ENCODE results near the gene PCA3. TPM values are rescaled to one million over a fixed set of nuclear protein-coding genes. Genes with fewer than 3 reads are reported as not detected.

Gene PCA3
- total and polyA plus RNA-seq, 10 of the 15 experiments (the other 5 are each of a cell fraction or from before 2014, with no cell fraction given) = 0.05 TPM; not detected in 9

- FAIRE-seq = no peak
- Histone ChIP-seq H3K27ac (ENCODE audit: control insufficient read depth, insufficient read depth) (no peak overlapping the region), H2AFZ (ENCODE audit: control insufficient read depth, low read depth, low read length) (no peak overlapping the region; the same call in 1 of the 2 replicates), H3K4me2 (ENCODE audit: control insufficient read depth, insufficient read depth) (no peak overlapping the region), H3K9ac (ENCODE audit: control insufficient read depth, insufficient read depth, low read length) (no peak overlapping the region), H3K36me3 (ENCODE audit: control insufficient read depth in 2 of 2, insufficient read depth in 2 of 2, low read length in 1 of 2) (no peaks in the 10 kb centered on the region), H3K4me1 (ENCODE audit: control insufficient read depth, insufficient read depth, low read length) (no peaks in the 10 kb centered on the region), H3K4me3 (no peak overlapping the region), H3K9me3 (replicated peaks; ENCODE audit: control insufficient read depth, insufficient read depth, low read length) (no peaks in the 10 kb centered on the region), H3K79me2 (ENCODE audit: control insufficient read depth, insufficient read depth, low read length) (no peaks in the 10 kb centered on the region), H3K27me3 (replicated peaks in 1 of 2; ENCODE audit: control insufficient read depth in 2 of 2, insufficient read depth in 2 of 2, low read length in 1 of 2) (no peaks in the 10 kb centered on the region; a peak in 2 of 4 replicates), H4K20me1 (ENCODE audit: control insufficient read depth, insufficient read depth) (no peaks in the 10 kb centered on the region)
- intact Hi-C loops (cut with micrococcal nuclease; ENCODE audit: unreplicated experiment) (no loop called here), in situ Hi-C loops (cut with MboI) (no loop called here)
- RAD21 ChIA-PET (ENCODE audit: unreplicated experiment) = no interaction called here
- WGBS (ENCODE audit: insufficient coverage, insufficient replicate concordance, low lambda C conversion rate, missing lambda C conversion rate) = 0% methylated on average over 3 of the region's 3 CpGs
- BruUV-seq (replicated peaks) = no TSS peak
- no peak for DNase-seq (ENCODE audit: low read depth, low spot score)
- ATAC-seq = no peak
- SMC1A ChIA-PET (ENCODE audit: uncharacterized antibody, unreplicated experiment) = no interaction called here
- TF ChIP-seq IKZF1 (conservative IDR thresholded peaks at IDR 0.05) = no peak
- TF ChIP-seq HCFC1 (IDR thresholded peaks at IDR 0.05; ENCODE audit: low read length) = no peak
- no peak for TF ChIP-seq SRF (IDR thresholded peaks at IDR 0.05; ENCODE audit: low read depth in 2 of 2, low read length in 2 of 2)
- TF ChIP-seq, protein P1, sequence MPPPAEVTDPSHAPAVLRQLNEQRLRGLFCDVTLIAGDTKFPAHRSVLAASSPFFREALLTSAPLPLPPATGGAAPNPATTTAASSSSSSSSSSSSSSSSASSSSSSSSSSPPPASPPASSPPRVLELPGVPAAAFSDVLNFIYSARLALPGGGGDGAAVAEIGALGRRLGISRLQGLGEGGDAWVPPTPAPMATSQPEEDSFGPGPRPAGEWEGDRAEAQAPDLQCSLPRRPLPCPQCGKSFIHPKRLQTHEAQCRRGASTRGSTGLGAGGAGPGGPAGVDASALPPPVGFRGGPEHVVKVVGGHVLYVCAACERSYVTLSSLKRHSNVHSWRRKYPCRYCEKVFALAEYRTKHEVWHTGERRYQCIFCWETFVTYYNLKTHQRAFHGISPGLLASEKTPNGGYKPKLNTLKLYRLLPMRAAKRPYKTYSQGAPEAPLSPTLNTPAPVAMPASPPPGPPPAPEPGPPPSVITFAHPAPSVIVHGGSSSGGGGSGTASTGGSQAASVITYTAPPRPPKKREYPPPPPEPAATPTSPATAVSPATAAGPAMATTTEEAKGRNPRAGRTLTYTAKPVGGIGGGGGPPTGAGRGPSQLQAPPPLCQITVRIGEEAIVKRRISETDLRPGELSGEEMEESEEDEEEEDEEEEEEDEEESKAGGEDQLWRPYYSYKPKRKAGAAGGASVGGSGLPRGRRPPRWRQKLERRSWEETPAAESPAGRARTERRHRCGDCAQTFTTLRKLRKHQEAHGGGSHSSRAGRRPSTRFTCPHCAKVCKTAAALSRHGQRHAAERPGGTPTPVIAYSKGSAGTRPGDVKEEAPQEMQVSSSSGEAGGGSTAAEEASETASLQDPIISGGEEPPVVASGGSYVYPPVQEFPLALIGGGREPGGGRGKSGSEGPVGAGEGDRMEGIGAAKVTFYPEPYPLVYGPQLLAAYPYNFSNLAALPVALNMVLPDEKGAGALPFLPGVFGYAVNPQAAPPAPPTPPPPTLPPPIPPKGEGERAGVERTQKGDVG (CRISPR knock-in tag; IDR thresholded peaks at IDR 0.05) = no peak
- TF ChIP-seq FOXM1 (IDR thresholded peaks at IDR 0.05; ENCODE audit: low read depth, low read length) = no peak
- no peak for TF ChIP-seq BRCA1 (IDR thresholded peaks at IDR 0.05; ENCODE audit: low read depth, low read length)
- no peak for TF ChIP-seq RCOR1 (conservative IDR thresholded peaks at IDR 0.05; ENCODE audit: low read depth, low read length)
- TF ChIP-seq E2F8 (IDR thresholded peaks at IDR 0.05; ENCODE audit: low read depth, partially characterized antibody) = no peak
- no peak for TF ChIP-seq NR2F1 (conservative IDR thresholded peaks at IDR 0.05)
- TF ChIP-seq FOS (IDR thresholded peaks at IDR 0.05; ENCODE audit: borderline replicate concordance, extremely low read depth, insufficient read length) = no peak
- no peak for TF ChIP-seq RB1 (IDR thresholded peaks at IDR 0.05; ENCODE audit: borderline replicate concordance)
- no peak for TF ChIP-seq PAX5 (IDR thresholded peaks at IDR 0.05; ENCODE audit: borderline replicate concordance, low read depth, low read length)
- TF ChIP-seq RAD21 (IDR thresholded peaks at IDR 0.05; ENCODE audit: insufficient read depth, low read depth, low read length) = no peak
- TF ChIP-seq NFYB (IDR thresholded peaks at IDR 0.05; ENCODE audit: insufficient read depth, low read depth, low read length) = no peak
- TF ChIP-seq HDAC6 (IDR thresholded peaks at IDR 0.05; ENCODE audit: unreplicated experiment) = no peak
- CTCF ChIA-PET = no interaction called here
- POLR2A ChIA-PET = no interaction called here
Measured at GRCh38 chr9:76732341-76732958, 31.8 kb upstream of the PCA3 start.

All from GM12878 (cell line).